GM12878 (cell line): ENCODE measurements around the gene SLC9C1. TPM values are rescaled to one million over a fixed set of nuclear protein-coding genes. Genes with fewer than 3 reads are reported as not detected.

Experiments used
- ASH2L ChIP-seq: fragments of 300-600, 200-600 bp; sonication (generic); IDR thresholded peaks from 2 replicates; pipeline ENCODE4 v1.6.1; 2017; ENCODE audit warnings: low read depth, mild to moderate bottlenecking, borderline replicate concordance
- BRCA1 ChIP-seq: IDR thresholded peaks from 2 replicates; pipeline ENCODE4 v1.6.1; 2011; ENCODE audit warnings: low read depth, low read length, improper control_type of control experiment
- GATAD2B ChIP-seq: fragments of 450-650 bp; conservative IDR thresholded peaks from 2 replicates; pipeline ENCODE4 v1.6.1; 2017; ENCODE audit warnings: low read depth, mild to moderate bottlenecking, moderate library complexity
- NFIC ChIP-seq: IDR thresholded peaks from 2 replicates; pipeline ENCODE4 v1.6.1; 2012; ENCODE audit warnings: low read depth, mild to moderate bottlenecking, inconsistent platforms, low read length, moderate library complexity
- SMAD1 ChIP-seq: fragments of 450-650 bp; IDR thresholded peaks from 2 replicates; pipeline ENCODE4 v1.6.1; 2018; ENCODE audit warnings: mild to moderate bottlenecking, low read depth; ENCODE audit not compliant: partially characterized antibody
- SUPT20H ChIP-seq: IDR thresholded peaks from 2 replicates; pipeline ENCODE4 v1.6.1; 2011; ENCODE audit warnings: low read depth, mild to moderate bottlenecking, low read length, moderate library complexity, borderline replicate concordance; ENCODE audit not compliant: control insufficient read depth
- ZSCAN29 ChIP-seq: fragments of 450-650 bp; IDR thresholded peaks from 2 replicates; pipeline ENCODE4 v1.6.1; 2017; ENCODE audit warnings: mild to moderate bottlenecking, moderate library complexity
- polyA plus RNA-seq, 11 experiments: library from polyadenylated mRNA; depleted of rRNA in 4 of 11; unstranded in 6 of 11; stranded (reverse) in 5 of 11; fragments of >200 nt; fragmentation: Nextera tagmentation in 4 of 11; fragmentation: Illumina TruSeq in 1 of 11; extraction: Ambion mirVana in 4 of 11; extraction: Trizol in 1 of 11; gene quantifications; 1 replicate in 1 of 11; 2 replicates in 10 of 11; pipeline versions ENCODE4 v1.2.1 to v1.2.3, GENCODE V29; 2011 to 2016; ENCODE audit warnings: inconsistent platforms in 2 of 11, missing spikeins in 2 of 11, low read depth in 1 of 11
- total RNA-seq, 4 experiments: library from RNA; depleted of rRNA in 3 of 4; stranded (reverse); fragments of >200 nt in 3 of 4; fragmentation: Illumina TruSeq in 1 of 4; extraction: Trizol in 1 of 4; gene quantifications; 2 replicates each; pipeline versions ENCODE4 v1.2.1 to v1.2.3, GENCODE V29; 2013 to 2021
- TF ChIP-seq, protein P1 (sequence below): IDR thresholded peaks from 2 replicates; pipeline ENCODE4 v1.6.1; 2012; ENCODE audit warnings: improper control_type of control experiment, low read depth, low read length; ENCODE audit not compliant: insufficient replicate concordance
- TF ChIP-seq, protein P2 (sequence below): IDR thresholded peaks from 2 replicates; pipeline ENCODE4 v1.6.1; 2011; ENCODE audit warnings: mild to moderate bottlenecking, low read depth, low read length, moderate library complexity; ENCODE audit not compliant: insufficient replicate concordance
- TF ChIP-seq, protein P3 (sequence below): fragments of 150-350 bp; IDR thresholded peaks from 2 replicates; pipeline ENCODE4 v1.6.1; 2014; ENCODE audit warnings: mild to moderate bottlenecking, low read depth, low read length

The SLC9C1 gene
- total and polyA plus RNA-seq, 10 of the 15 experiments (the other 5 are each of a cell fraction or from before 2014, with no cell fraction given), result not detected

- TF ChIP-seq, protein P1, sequence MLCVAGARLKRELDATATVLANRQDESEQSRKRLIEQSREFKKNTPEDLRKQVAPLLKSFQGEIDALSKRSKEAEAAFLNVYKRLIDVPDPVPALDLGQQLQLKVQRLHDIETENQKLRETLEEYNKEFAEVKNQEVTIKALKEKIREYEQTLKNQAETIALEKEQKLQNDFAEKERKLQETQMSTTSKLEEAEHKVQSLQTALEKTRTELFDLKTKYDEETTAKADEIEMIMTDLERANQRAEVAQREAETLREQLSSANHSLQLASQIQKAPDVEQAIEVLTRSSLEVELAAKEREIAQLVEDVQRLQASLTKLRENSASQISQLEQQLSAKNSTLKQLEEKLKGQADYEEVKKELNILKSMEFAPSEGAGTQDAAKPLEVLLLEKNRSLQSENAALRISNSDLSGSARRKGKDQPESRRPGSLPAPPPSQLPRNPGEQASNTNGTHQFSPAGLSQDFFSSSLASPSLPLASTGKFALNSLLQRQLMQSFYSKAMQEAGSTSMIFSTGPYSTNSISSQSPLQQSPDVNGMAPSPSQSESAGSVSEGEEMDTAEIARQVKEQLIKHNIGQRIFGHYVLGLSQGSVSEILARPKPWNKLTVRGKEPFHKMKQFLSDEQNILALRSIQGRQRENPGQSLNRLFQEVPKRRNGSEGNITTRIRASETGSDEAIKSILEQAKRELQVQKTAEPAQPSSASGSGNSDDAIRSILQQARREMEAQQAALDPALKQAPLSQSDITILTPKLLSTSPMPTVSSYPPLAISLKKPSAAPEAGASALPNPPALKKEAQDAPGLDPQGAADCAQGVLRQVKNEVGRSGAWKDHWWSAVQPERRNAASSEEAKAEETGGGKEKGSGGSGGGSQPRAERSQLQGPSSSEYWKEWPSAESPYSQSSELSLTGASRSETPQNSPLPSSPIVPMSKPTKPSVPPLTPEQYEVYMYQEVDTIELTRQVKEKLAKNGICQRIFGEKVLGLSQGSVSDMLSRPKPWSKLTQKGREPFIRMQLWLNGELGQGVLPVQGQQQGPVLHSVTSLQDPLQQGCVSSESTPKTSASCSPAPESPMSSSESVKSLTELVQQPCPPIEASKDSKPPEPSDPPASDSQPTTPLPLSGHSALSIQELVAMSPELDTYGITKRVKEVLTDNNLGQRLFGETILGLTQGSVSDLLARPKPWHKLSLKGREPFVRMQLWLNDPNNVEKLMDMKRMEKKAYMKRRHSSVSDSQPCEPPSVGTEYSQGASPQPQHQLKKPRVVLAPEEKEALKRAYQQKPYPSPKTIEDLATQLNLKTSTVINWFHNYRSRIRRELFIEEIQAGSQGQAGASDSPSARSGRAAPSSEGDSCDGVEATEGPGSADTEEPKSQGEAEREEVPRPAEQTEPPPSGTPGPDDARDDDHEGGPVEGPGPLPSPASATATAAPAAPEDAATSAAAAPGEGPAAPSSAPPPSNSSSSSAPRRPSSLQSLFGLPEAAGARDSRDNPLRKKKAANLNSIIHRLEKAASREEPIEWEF, result peak; percentile 59
- TF ChIP-seq ASH2L (no peak), NFIC (no peak), GATAD2B (peak; percentile 37; the same call in 1 of the 2 replicates), SUPT20H (no peak), SMAD1 (no peak), BRCA1 (no peak), ZSCAN29 (no peak)
- TF ChIP-seq, protein P2, sequence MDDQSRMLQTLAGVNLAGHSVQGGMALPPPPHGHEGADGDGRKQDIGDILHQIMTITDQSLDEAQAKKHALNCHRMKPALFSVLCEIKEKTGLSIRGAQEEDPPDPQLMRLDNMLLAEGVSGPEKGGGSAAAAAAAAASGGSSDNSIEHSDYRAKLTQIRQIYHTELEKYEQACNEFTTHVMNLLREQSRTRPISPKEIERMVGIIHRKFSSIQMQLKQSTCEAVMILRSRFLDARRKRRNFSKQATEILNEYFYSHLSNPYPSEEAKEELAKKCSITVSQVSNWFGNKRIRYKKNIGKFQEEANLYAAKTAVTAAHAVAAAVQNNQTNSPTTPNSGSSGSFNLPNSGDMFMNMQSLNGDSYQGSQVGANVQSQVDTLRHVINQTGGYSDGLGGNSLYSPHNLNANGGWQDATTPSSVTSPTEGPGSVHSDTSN, result peak; percentile 74
- TF ChIP-seq, protein P3, sequence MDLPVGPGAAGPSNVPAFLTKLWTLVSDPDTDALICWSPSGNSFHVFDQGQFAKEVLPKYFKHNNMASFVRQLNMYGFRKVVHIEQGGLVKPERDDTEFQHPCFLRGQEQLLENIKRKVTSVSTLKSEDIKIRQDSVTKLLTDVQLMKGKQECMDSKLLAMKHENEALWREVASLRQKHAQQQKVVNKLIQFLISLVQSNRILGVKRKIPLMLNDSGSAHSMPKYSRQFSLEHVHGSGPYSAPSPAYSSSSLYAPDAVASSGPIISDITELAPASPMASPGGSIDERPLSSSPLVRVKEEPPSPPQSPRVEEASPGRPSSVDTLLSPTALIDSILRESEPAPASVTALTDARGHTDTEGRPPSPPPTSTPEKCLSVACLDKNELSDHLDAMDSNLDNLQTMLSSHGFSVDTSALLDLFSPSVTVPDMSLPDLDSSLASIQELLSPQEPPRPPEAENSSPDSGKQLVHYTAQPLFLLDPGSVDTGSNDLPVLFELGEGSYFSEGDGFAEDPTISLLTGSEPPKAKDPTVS, result no peak
Observed at GRCh38 chr3:112136959-112137693, 156.9 kb downstream of the SLC9C1 start (continued).
